ENCODE measurements around the gene DQX1. TPM values are rescaled to one million over a fixed set of nuclear protein-coding genes. Genes with fewer than 3 reads are reported as not detected.

Gene DQX1
- total and polyA plus RNA-seq, 8 donors: 0.13 to 0.54 (median 0.25) TPM

GRCh38 chr2:74536166-74536950 lies 10.3 kb upstream of the DQX1 start:
- no peaks in the 10 kb centered on the region for H3K9me3 ChIP-seq
- H3K4me1 ChIP-seq: peaks cover 0 to 8% of the 10 kb centered on the region in 2 donors
- H3K36me3 ChIP-seq: peaks cover 0 to 22% of the 10 kb centered on the region in 2 donors
- no peak overlapping the region for H3K4me3 ChIP-seq
- H3K27ac ChIP-seq: no peak overlapping the region
- no peak for ATAC-seq
- DNase-seq: no peak
- intact Hi-C loops (cut with DNase I): no loop called here
- no peak for TF ChIP-seq CTCF (IDR thresholded peaks at IDR 0.05)
- no peaks in the 10 kb centered on the region for H3K27me3 ChIP-seq

GRCh38 chr2:74535440-74535965 lies 9.5 kb upstream of the DQX1 start:
- DNase-seq (no peak), ATAC-seq (no peak)
- Histone ChIP-seq H3K27me3 (no peaks in the 10 kb centered on the region), H3K9me3 (no peaks in the 10 kb centered on the region), H3K4me3 (no peak overlapping the region), H3K36me3 (peaks cover 0 to 22% of the 10 kb centered on the region in 2 donors), H3K4me1 (peaks cover 3 to 17% of the 10 kb centered on the region in 2 donors), H3K27ac (no peak overlapping the region)
- intact Hi-C loops (cut with DNase I): no loop called here
- TF ChIP-seq CTCF (IDR thresholded peaks at IDR 0.05): no peak

GRCh38 chr2:74534411-74534810 lies 8.4 kb upstream of the DQX1 start:
- no peaks in the 10 kb centered on the region for H3K27me3 ChIP-seq

GRCh38 chr2:74533464-74533863 lies 7.4 kb upstream of the DQX1 start:
- no peak for ATAC-seq
- intact Hi-C loops (cut with DNase I): no loop called here
- Histone ChIP-seq H3K4me3 (no peak overlapping the region), H3K27ac (no peak overlapping the region), H3K27me3 (no peaks in the 10 kb centered on the region), H3K4me1 (peaks cover 7 to 20% of the 10 kb centered on the region in 2 donors), H3K36me3 (peaks cover 0 to 22% of the 10 kb centered on the region in 2 donors), H3K9me3 (no peaks in the 10 kb centered on the region)
- DNase-seq: no peak
- TF ChIP-seq CTCF (IDR thresholded peaks at IDR 0.05): no peak

More at GRCh38 chr2:74534411-74534810, 8.4 kb upstream of the DQX1 start:
- no peak for DNase-seq
- no peak for TF ChIP-seq CTCF (IDR thresholded peaks at IDR 0.05)
- Histone ChIP-seq H3K27ac (no peak overlapping the region), H3K4me1 (peaks cover 3 to 14% of the 10 kb centered on the region in 2 donors), H3K36me3 (peaks cover 0 to 22% of the 10 kb centered on the region in 2 donors), H3K9me3 (no peaks in the 10 kb centered on the region), H3K4me3 (no peak overlapping the region)
- ATAC-seq: no peak
- intact Hi-C loops (cut with DNase I): no loop called here

- Histone ChIP-seq H3K27me3 (no peaks in the 10 kb centered on the region), H3K27ac (no peak overlapping the region), H3K4me1 (peaks cover 11 to 30% of the 10 kb centered on the region in 2 donors), H3K36me3 (peaks cover 0 to 27% of the 10 kb centered on the region in 2 donors), H3K4me3 (no peak overlapping the region), H3K9me3 (no peaks in the 10 kb centered on the region)
- DNase-seq (peak in 1 of 4 donors; percentile 29), ATAC-seq (no peak)
- intact Hi-C loops (cut with DNase I): no loop called here
- TF ChIP-seq CTCF (IDR thresholded peaks at IDR 0.05): no peak
Measured at GRCh38 chr2:74532222-74532621, 6.2 kb upstream of the DQX1 start.
